ENCODE results near the gene SUCO. TPM values are rescaled to one million over a fixed set of nuclear protein-coding genes. Genes with fewer than 3 reads are reported as not detected.

Gene SUCO
- polyA plus RNA-seq, 2 of the 4 experiments (the other 2 are of a cell fraction), result 10.3 to 21.8 TPM

DNA sequence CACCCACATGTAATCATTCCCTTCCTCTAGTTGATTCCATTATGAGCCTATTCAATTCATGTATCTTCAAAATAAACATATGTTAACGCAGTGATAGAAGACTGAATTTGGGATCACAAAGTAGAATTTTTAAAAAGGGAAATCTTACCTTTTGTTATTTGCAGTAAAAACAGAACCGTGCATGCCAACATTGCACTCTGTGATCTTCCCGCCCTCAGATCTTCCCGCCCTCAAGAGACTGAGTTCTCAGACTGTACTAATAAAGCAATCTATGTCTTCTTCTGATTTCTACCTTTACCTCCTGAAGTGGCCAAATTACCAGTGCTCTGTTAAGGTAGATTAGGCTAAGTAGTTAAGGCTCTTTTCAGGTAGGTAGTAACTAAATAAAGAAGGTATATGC lies 3.6 kb upstream of the SUCO start (continued):
- TF ChIP-seq, protein P1, sequence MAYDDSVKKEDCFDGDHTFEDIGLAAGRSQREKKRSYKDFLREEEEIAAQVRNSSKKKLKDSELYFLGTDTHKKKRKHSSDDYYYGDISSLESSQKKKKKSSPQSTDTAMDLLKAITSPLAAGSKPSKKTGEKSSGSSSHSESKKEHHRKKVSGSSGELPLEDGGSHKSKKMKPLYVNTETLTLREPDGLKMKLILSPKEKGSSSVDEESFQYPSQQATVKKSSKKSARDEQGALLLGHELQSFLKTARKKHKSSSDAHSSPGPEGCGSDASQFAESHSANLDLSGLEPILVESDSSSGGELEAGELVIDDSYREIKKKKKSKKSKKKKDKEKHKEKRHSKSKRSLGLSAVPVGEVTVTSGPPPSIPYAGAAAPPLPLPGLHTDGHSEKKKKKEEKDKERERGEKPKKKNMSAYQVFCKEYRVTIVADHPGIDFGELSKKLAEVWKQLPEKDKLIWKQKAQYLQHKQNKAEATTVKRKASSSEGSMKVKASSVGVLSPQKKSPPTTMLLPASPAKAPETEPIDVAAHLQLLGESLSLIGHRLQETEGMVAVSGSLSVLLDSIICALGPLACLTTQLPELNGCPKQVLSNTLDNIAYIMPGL (CRISPR knock-in tag; IDR thresholded peaks at IDR 0.05; ENCODE audit: borderline replicate concordance), result no peak
- no peak for TF ChIP-seq CBX2 (IDR thresholded peaks at IDR 0.05; ENCODE audit: borderline replicate concordance, low read depth)

DNA sequence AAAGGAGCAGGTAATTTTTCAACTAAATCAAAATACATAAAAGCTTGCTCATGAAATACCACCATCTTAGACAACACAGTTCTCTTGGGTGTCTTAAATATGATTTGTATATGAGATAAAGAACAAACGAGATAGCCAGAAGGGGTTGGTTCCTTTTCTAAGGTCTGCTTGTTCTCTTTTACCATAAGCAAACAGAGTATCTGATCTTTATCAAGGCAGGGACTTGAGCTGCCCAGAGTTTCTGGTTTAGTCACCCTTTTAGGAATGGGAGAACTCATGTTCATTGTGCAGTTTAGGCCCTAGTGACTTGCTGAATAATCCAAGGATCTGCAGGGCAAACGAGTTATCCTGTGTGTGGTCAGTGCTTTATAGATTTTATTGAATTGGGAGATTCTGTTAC lies 3.0 kb upstream of the SUCO start:
- ATAC-seq, result no peak
- Histone ChIP-seq H3K9me3 (no peaks in the 10 kb centered on the region), H3K4me3 (no peak overlapping the region), H3K27ac (no peak overlapping the region), H3K4me2 (no peak overlapping the region), H3K4me1 (peaks cover 16% of the 10 kb centered on the region; the same call in 2 of the 3 replicates)
- TF ChIP-seq TFCP2L1 (CRISPR knock-in tag; IDR thresholded peaks at IDR 0.05), result no peak
- 17% methylated on average over 2 of the region's 2 CpGs for WGBS (ENCODE audit: missing lambda C conversion rate)
- CTCF ChIA-PET, result no interaction called here
- no peak for DNase-seq (ENCODE audit: low read depth in 1 of 2, low spot score in 1 of 2)
- POLR2A ChIA-PET, result no interaction called here
- no peak for FAIRE-seq

DNA sequence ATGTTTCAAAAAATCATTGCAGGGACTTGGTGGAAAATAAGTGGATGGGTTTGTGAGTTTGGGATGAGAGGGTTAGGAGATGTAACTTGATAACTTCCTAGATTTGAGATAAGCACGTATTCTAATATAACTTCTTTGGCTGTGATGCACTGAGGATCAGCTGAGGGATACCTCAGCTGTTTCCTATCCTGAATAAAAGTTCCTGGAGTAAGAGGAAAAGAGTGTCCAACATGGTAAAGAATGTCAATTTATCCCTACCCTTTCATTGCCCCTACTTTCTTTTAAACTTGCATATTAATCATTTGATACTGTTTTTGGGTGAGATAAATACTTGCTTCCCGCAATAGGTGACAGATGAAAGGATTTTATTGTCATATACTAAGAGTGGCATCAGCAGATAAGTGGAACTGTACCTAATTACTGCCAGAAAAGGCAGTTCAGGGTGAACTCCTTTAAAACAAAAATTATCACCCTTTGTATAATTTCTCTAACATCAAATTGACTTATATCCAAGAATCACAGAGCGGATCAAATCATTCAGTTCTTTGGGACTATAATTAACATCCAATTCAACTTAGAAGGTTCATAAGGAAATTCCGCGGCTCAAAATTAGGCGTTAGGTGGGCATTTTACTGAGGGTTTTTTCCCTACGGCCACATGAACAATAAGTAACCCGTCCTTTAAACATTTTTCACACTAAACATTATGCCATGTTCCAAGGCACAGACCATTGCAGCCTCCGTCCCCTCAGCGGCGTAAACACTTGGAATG lies 1.4 kb upstream of the SUCO start:
- Histone ChIP-seq H3K27ac (peak overlapping the region; percentile 84 to 96), H3K4me2 (peak overlapping the region; percentile 93), H3K4me1 (peaks cover 32% of the 10 kb centered on the region), H3K9me3 (no peaks in the 10 kb centered on the region), H3K4me3 (peak overlapping the region; percentile 67)
- FAIRE-seq (no peak), DNase-seq (ENCODE audit: low read depth in 1 of 2, low spot score in 1 of 2) (no peak), ATAC-seq (no peak)
- ChIA-PET POLR2A (interaction anchor here (0.9 to 2.7 kb wide), 7 partner anchors 12 to 82 kb away, joined by 3 to 36 read pairs (median 5); no protein-coding TSS in a partner anchor), CTCF (interaction anchor here (0.8 to 1.8 kb wide), 4 partner anchors 81 to 88 kb away, joined by 3 to 13 read pairs (median 5); partner anchors contain the start of gene PIGC)
- TF ChIP-seq FOSL2 (IDR thresholded peaks at IDR 0.05) (no peak), FOSL2 (CRISPR knock-in tag; IDR thresholded peaks at IDR 0.05) (no peak), RNF2 (IDR thresholded peaks at IDR 0.05; ENCODE audit: borderline replicate concordance, low read depth) (peak; percentile 63; the same call in 1 of the 2 replicates)
- WGBS (ENCODE audit: missing lambda C conversion rate), result 5% methylated on average over 11 of the region's 11 CpGs

DNA sequence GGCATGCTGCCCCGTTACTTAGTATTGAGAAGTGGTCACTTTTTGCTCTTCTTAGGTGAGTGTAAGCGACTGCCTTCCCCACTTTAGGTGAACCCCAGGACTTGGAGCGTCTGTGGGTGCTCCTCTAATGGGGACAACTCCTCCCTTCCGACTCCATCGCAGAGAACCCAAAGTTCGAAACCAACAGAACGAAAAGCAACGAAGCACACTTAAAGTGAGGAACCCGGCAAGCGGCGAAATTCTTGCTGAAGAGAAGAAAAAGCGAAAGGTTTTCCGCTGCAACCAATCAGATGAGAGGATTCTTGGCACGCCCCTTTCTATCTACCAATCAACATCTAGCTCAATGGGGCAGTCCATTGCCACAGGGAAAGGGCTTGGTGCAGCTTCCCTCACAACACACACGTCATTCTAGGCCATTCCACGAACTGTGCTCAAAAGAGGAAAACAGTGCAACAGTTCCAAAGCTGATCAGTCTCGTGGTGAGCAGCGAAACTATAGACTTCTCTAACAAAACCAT lies 709 bp upstream of the SUCO start:
- Histone ChIP-seq H3K4me3 (peak overlapping the region; percentile 67), H3K4me1 (peaks cover 33% of the 10 kb centered on the region), H3K4me2 (peak overlapping the region; percentile 93), H3K27ac (peak overlapping the region; percentile 84 to 96), H3K9me3 (no peaks in the 10 kb centered on the region)
- WGBS (ENCODE audit: missing lambda C conversion rate), result 2% methylated on average over 18 of the region's 18 CpGs
- FAIRE-seq (peak; percentile 97), ATAC-seq (peak; percentile 89), DNase-seq (ENCODE audit: low read depth in 1 of 2, low spot score in 1 of 2) (peak; percentile 93 to 98)
- ChIA-PET POLR2A (interaction anchor here (0.6 to 2.7 kb wide), 24 partner anchors 8 to 187 kb away, joined by 3 to 36 read pairs (median 4); no protein-coding TSS in a partner anchor), CTCF (interaction anchor here (0.7 to 1.8 kb wide), 4 partner anchors 11 to 89 kb away, joined by 3 to 13 read pairs (median 5); partner anchors contain the start of gene PIGC)
- TF ChIP-seq RNF2 (IDR thresholded peaks at IDR 0.05; ENCODE audit: borderline replicate concordance, low read depth), result no peak; the same call in 1 of the 2 replicates
- TF ChIP-seq CHD2 (IDR thresholded peaks at IDR 0.05; ENCODE audit: low read length, partially characterized antibody), result no peak
- TF ChIP-seq ZSCAN20 (CRISPR knock-in tag; IDR thresholded peaks at IDR 0.05), result no peak
- TF ChIP-seq, protein P2, sequence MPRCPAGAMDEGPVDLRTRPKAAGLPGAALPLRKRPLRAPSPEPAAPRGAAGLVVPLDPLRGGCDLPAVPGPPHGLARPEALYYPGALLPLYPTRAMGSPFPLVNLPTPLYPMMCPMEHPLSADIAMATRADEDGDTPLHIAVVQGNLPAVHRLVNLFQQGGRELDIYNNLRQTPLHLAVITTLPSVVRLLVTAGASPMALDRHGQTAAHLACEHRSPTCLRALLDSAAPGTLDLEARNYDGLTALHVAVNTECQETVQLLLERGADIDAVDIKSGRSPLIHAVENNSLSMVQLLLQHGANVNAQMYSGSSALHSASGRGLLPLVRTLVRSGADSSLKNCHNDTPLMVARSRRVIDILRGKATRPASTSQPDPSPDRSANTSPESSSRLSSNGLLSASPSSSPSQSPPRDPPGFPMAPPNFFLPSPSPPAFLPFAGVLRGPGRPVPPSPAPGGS (IDR thresholded peaks at IDR 0.05), result 0 out of 3 replicates have a peak, but pooled peaks have one; percentile 22
- peak; percentile 70; the same call in 1 of the 2 replicates for TF ChIP-seq RFX5 (IDR thresholded peaks at IDR 0.05)
- TF ChIP-seq CHD4 (IDR thresholded peaks at IDR 0.05; ENCODE audit: borderline replicate concordance), result no peak
- TF ChIP-seq BHLHE40 (IDR thresholded peaks at IDR 0.05; ENCODE audit: low read depth, low read length), result no peak
- no peak for TF ChIP-seq JUNB (IDR thresholded peaks at IDR 0.05)
- TF ChIP-seq PHF8 (IDR thresholded peaks at IDR 0.05; ENCODE audit: borderline replicate concordance, low read depth), result peak; percentile 52; the same call in 1 of the 2 replicates
- no peak for TF ChIP-seq ZFP36 (IDR thresholded peaks at IDR 0.05; ENCODE audit: borderline replicate concordance, partially characterized antibody)
- TF ChIP-seq MYC (IDR thresholded peaks at IDR 0.05; ENCODE audit: borderline replicate concordance, low read length), result no peak
- TF ChIP-seq, protein P3, sequence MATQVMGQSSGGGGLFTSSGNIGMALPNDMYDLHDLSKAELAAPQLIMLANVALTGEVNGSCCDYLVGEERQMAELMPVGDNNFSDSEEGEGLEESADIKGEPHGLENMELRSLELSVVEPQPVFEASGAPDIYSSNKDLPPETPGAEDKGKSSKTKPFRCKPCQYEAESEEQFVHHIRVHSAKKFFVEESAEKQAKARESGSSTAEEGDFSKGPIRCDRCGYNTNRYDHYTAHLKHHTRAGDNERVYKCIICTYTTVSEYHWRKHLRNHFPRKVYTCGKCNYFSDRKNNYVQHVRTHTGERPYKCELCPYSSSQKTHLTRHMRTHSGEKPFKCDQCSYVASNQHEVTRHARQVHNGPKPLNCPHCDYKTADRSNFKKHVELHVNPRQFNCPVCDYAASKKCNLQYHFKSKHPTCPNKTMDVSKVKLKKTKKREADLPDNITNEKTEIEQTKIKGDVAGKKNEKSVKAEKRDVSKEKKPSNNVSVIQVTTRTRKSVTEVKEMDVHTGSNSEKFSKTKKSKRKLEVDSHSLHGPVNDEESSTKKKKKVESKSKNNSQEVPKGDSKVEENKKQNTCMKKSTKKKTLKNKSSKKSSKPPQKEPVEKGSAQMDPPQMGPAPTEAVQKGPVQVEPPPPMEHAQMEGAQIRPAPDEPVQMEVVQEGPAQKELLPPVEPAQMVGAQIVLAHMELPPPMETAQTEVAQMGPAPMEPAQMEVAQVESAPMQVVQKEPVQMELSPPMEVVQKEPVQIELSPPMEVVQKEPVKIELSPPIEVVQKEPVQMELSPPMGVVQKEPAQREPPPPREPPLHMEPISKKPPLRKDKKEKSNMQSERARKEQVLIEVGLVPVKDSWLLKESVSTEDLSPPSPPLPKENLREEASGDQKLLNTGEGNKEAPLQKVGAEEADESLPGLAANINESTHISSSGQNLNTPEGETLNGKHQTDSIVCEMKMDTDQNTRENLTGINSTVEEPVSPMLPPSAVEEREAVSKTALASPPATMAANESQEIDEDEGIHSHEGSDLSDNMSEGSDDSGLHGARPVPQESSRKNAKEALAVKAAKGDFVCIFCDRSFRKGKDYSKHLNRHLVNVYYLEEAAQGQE (IDR thresholded peaks at IDR 0.05), result no peak
- TF ChIP-seq, protein P4, sequence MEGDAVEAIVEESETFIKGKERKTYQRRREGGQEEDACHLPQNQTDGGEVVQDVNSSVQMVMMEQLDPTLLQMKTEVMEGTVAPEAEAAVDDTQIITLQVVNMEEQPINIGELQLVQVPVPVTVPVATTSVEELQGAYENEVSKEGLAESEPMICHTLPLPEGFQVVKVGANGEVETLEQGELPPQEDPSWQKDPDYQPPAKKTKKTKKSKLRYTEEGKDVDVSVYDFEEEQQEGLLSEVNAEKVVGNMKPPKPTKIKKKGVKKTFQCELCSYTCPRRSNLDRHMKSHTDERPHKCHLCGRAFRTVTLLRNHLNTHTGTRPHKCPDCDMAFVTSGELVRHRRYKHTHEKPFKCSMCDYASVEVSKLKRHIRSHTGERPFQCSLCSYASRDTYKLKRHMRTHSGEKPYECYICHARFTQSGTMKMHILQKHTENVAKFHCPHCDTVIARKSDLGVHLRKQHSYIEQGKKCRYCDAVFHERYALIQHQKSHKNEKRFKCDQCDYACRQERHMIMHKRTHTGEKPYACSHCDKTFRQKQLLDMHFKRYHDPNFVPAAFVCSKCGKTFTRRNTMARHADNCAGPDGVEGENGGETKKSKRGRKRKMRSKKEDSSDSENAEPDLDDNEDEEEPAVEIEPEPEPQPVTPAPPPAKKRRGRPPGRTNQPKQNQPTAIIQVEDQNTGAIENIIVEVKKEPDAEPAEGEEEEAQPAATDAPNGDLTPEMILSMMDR (IDR thresholded peaks at IDR 0.05), result no peak
- TF ChIP-seq, protein P5, sequence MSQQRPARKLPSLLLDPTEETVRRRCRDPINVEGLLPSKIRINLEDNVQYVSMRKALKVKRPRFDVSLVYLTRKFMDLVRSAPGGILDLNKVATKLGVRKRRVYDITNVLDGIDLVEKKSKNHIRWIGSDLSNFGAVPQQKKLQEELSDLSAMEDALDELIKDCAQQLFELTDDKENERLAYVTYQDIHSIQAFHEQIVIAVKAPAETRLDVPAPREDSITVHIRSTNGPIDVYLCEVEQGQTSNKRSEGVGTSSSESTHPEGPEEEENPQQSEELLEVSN (IDR thresholded peaks at IDR 0.05; ENCODE audit: borderline replicate concordance, low read depth), result no peak

All from A549 (cell line).